ENCODE measurements around the gene SAMD11. TPM values are rescaled to one million over a fixed set of nuclear protein-coding genes. Genes with fewer than 3 reads are reported as not detected.
A peak's percentile ranks its signal among the peaks of the same experiment; 100 is the strongest.

The SAMD11 gene
- total RNA-seq, 1 experiment from 2014 or later: 2.3 TPM

- no peak for TF ChIP-seq ARID4B (CRISPR knock-in tag; IDR thresholded peaks at IDR 0.05; ENCODE audit: borderline replicate concordance)
- TF ChIP-seq CTCF (IDR thresholded peaks at IDR 0.05): no peak
- no peak for TF ChIP-seq ELF4 (CRISPR knock-in tag; IDR thresholded peaks at IDR 0.05; ENCODE audit: low read depth)
- no peak for TF ChIP-seq RORB (CRISPR knock-in tag; IDR thresholded peaks at IDR 0.05)
- no peak for TF ChIP-seq NFE2L1 (CRISPR knock-in tag; IDR thresholded peaks at IDR 0.05)
- no peak for TF ChIP-seq ZNF121 (CRISPR knock-in tag; IDR thresholded peaks at IDR 0.05)
These were observed 20.4 kb upstream of the SAMD11 start (continued) for GRCh38 chr1:903305-903704.

GRCh38 chr1:903721-904271 lies 19.9 kb upstream of the SAMD11 start:
- peak overlapping the region; percentile 34; the same call in 1 of the 2 replicates for H3K4me3 Mint-ChIP-seq
- no peak overlapping the region for H3K27ac Mint-ChIP-seq
- no peaks in the 10 kb centered on the region for H3K36me3 Mint-ChIP-seq
- H3K27me3 Mint-ChIP-seq (ENCODE audit: low read depth): peaks cover 67% of the 10 kb centered on the region
- ChIA-PET POLR2A (no interaction called here), CTCF (interaction anchor here (1.4 to 3.6 kb wide), 2 partner anchors 16 to 34 kb away, joined by 3 to 27 read pairs; no protein-coding TSS in a partner anchor)
- no peaks in the 10 kb centered on the region for H3K9me3 Mint-ChIP-seq
- ATAC-seq: no peak
- H3K4me1 Mint-ChIP-seq: peaks cover 7% of the 10 kb centered on the region
- DNase-seq (ENCODE audit: low spot score): no peak
- TF ChIP-seq ZNF425 (CRISPR knock-in tag; conservative IDR thresholded peaks at IDR 0.05): no peak
- no peak for TF ChIP-seq ESRRA (CRISPR knock-in tag; IDR thresholded peaks at IDR 0.05; ENCODE audit: borderline replicate concordance)
- TF ChIP-seq ZNF532 (CRISPR knock-in tag; IDR thresholded peaks at IDR 0.05; ENCODE audit: borderline replicate concordance): no peak
- TF ChIP-seq ZNF263 (CRISPR knock-in tag; IDR thresholded peaks at IDR 0.05; ENCODE audit: low read depth): no peak
- no peak for TF ChIP-seq ELF4 (CRISPR knock-in tag; IDR thresholded peaks at IDR 0.05; ENCODE audit: low read depth)
- TF ChIP-seq ZSCAN18 (CRISPR knock-in tag; IDR thresholded peaks at IDR 0.05): no peak
- no peak for TF ChIP-seq EMX1 (CRISPR knock-in tag; IDR thresholded peaks at IDR 0.05)
- TF ChIP-seq SMAD4 (CRISPR knock-in tag; IDR thresholded peaks at IDR 0.05): no peak
- TF ChIP-seq TEAD1 (CRISPR knock-in tag; IDR thresholded peaks at IDR 0.05): no peak
- no peak for TF ChIP-seq ZNF416 (CRISPR knock-in tag; IDR thresholded peaks at IDR 0.05)
- no peak for TF ChIP-seq E2F4 (CRISPR knock-in tag; IDR thresholded peaks at IDR 0.05; ENCODE audit: borderline replicate concordance, low read depth)
- no peak for TF ChIP-seq HMGXB4 (CRISPR knock-in tag; IDR thresholded peaks at IDR 0.05)
- no peak for TF ChIP-seq MLX (CRISPR knock-in tag; IDR thresholded peaks at IDR 0.05)
